HG03025 (cell line): ENCODE measurements around the gene NOTCH1.

Experiments used
- ATAC-seq: cut with Tn5 transposase; IDR thresholded peaks from one replicate; pipeline ENCODE4 v1.9.1; 2021; ENCODE audit warnings: mild to moderate bottlenecking, moderate library complexity; ENCODE audit not compliant: unreplicated experiment, low FRiP score

Gene NOTCH1

GRCh38 chr9:136451221-136451877 lies 94.5 kb downstream of the NOTCH1 start:
- no peak for ATAC-seq

- ATAC-seq: no peak
These were observed 97.2 kb downstream of the NOTCH1 start for GRCh38 chr9:136448655-136449054.

GRCh38 chr9:136447173-136447778 lies 98.6 kb downstream of the NOTCH1 start:
- ATAC-seq: no peak

GRCh38 chr9:136445799-136446198 lies 100.0 kb downstream of the NOTCH1 start:
- no peak for ATAC-seq
